Mesendoderm (in vitro differentiated cells): ENCODE measurements around the gene RHBDF2.

ENCODE experiments used
- DNase-seq: peaks from one replicate; pipeline ENCODE4 v3.0.0; 2013
- H2AK5ac ChIP-seq: 2 replicates; pipeline ENCODE4 v1.6.1; 2013; ENCODE audit warnings: low read length, inconsistent platforms
- H2BK120ac ChIP-seq: 2 replicates; pipeline ENCODE4 v1.6.1; 2013; ENCODE audit warnings: low read depth, mild to moderate bottlenecking, low read length, moderate library complexity, mixed read lengths
- H2BK15ac ChIP-seq: replicated peaks from 2 replicates; pipeline ENCODE4 v1.6.1; 2013; ENCODE audit warnings: low read depth, mild to moderate bottlenecking, moderate library complexity
- H2BK5ac ChIP-seq: 2 replicates; pipeline ENCODE4 v1.6.1; 2013; ENCODE audit warnings: low read length, inconsistent platforms
- H3K18ac ChIP-seq: 2 replicates; pipeline ENCODE4 v1.6.1; 2013; ENCODE audit warnings: mild to moderate bottlenecking, low read length, mixed read lengths
- H3K23ac ChIP-seq: one replicate; pipeline ENCODE4 v1.6.1; 2013; ENCODE audit warnings: low read length
- H3K27ac ChIP-seq: 2 replicates; pipeline ENCODE4 v1.5.1; 2013; ENCODE audit warnings: low read depth, mild to moderate bottlenecking, inconsistent platforms, low read length, moderate library complexity
- H3K27me3 ChIP-seq: 2 replicates; pipeline ENCODE4 v1.6.1; 2013; ENCODE audit warnings: low read length, control low read depth, mild to moderate bottlenecking, inconsistent platforms; ENCODE audit not compliant: insufficient read depth, poor library complexity
- H3K36me3 ChIP-seq: 2 replicates; pipeline ENCODE4 v1.6.1; 2013; ENCODE audit warnings: low read length, inconsistent platforms; ENCODE audit not compliant: control insufficient read depth, insufficient read depth
- H3K4ac ChIP-seq: one replicate; pipeline ENCODE4 v1.6.1; 2013; ENCODE audit warnings: low read depth, mild to moderate bottlenecking, low read length, moderate library complexity
- H3K4me1 ChIP-seq: 2 replicates; pipeline ENCODE4 v1.6.1; 2013; ENCODE audit warnings: low read depth, low read length, inconsistent platforms; ENCODE audit not compliant: control insufficient read depth
- H3K4me2 ChIP-seq: 2 replicates; pipeline ENCODE4 v1.6.1; 2013; ENCODE audit warnings: low read length
- H3K4me3 ChIP-seq: 2 replicates; pipeline ENCODE4 v1.5.1; 2013; ENCODE audit warnings: mild to moderate bottlenecking, low read length
- H3K56ac ChIP-seq: one replicate; pipeline ENCODE4 v1.6.1; 2013; ENCODE audit warnings: low read length
- H3K79me1 ChIP-seq: 2 replicates; pipeline ENCODE4 v1.6.1; 2013; ENCODE audit warnings: low read length, inconsistent platforms
- H3K79me2 ChIP-seq: 2 replicates; pipeline ENCODE4 v1.6.1; 2013; ENCODE audit warnings: mild to moderate bottlenecking, low read length; ENCODE audit not compliant: control insufficient read depth, insufficient read depth
- H3K9ac ChIP-seq: 2 replicates; pipeline ENCODE4 v1.6.1; 2013; ENCODE audit warnings: low read length, inconsistent platforms
- H4K5ac ChIP-seq: one replicate; pipeline ENCODE4 v1.6.1; 2013; ENCODE audit warnings: low read length
- H4K8ac ChIP-seq: one replicate; pipeline ENCODE4 v1.6.1; 2013; ENCODE audit warnings: low read depth, mild to moderate bottlenecking, control low read depth, low read length, moderate library complexity
- WGBS: extraction: QIAGEN DNeasy Blood & Tissue Kit; methylation state at CpG from one replicate; pipeline ENCODE4 v1.1.7; 2013; ENCODE audit warnings: low lambda C conversion rate, missing lambda C conversion rate; ENCODE audit not compliant: insufficient coverage; ENCODE audit errors: extremely low coverage; 5-methylcytosine and 5-hydroxymethylcytosine counted together

Gene RHBDF2

DNA sequence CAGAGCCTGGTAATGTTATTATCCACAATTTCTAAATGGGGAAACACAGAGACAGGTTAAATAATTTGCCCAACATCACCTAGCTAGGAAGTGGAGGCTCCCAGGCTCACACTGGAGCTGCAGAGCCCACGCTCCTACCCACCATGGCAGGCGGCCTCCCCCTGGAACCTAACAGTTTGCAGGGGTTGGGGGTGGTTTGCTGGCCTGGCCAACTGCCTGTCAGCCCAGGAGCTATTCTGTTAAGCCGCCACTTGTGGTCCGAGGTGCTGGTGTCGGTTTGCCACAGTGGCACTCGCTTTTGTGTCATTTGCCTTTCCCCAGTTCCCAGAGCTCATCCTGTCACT, 42.2 kb upstream of the RHBDF2 start:
- WGBS = no CpG with 5 or more reads among the region's 6 CpGs
- Histone ChIP-seq H3K36me3 (no peaks in the 10 kb centered on the region), H3K4me2 (no peak overlapping the region), H3K18ac (peak overlapping the region; percentile 17), H2BK5ac (no peak overlapping the region), H3K23ac (no peak overlapping the region), H3K79me2 (no peaks in the 10 kb centered on the region), H3K27ac (peak overlapping the region; percentile 70), H3K56ac (peak overlapping the region; percentile 71), H2BK120ac (no peak overlapping the region), H3K4me3 (no peak overlapping the region), H3K4me1 (peaks cover 21% of the 10 kb centered on the region), H2AK5ac (peak overlapping the region; percentile 45), H2BK15ac (no peak overlapping the region), H4K8ac (no peak overlapping the region), H3K27me3 (no peaks in the 10 kb centered on the region), H3K4ac (peak overlapping the region; percentile 28), H3K79me1 (no peaks in the 10 kb centered on the region), H3K9ac (peak overlapping the region; percentile 21), H4K5ac (no peak overlapping the region)
- peak; percentile 62 for DNase-seq

DNA sequence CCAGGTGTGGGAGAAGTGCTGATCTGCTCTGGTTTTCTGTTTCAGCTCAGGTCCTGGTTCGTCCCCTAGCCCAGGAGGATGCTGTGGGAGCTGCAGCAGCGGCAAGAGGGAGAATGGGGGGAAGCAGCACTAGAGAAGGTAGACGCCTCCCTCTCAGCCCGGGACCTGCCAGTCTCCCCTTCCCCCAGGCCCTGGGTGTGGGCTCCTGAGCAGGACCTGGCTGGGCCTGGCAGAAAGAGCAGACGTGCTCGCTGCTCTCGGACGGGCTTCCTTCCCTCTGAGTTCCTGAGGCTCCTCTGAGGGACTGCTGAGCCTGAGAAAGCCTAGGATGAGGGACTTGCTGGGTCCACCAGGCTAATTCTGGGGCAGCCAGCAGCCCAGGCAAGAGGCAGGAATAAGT, 41.8 kb upstream of the RHBDF2 start:
- Histone ChIP-seq H2AK5ac (no peak overlapping the region), H3K9ac (peak overlapping the region; percentile 21), H2BK120ac (no peak overlapping the region), H3K56ac (peak overlapping the region; percentile 71), H3K4me2 (no peak overlapping the region), H3K4me1 (peaks cover 21% of the 10 kb centered on the region), H3K4me3 (no peak overlapping the region), H3K18ac (peak overlapping the region; percentile 17), H4K5ac (no peak overlapping the region), H3K27ac (peak overlapping the region; percentile 70), H4K8ac (no peak overlapping the region), H3K79me1 (no peaks in the 10 kb centered on the region), H3K36me3 (no peaks in the 10 kb centered on the region), H3K27me3 (no peaks in the 10 kb centered on the region), H3K23ac (no peak overlapping the region), H3K4ac (peak overlapping the region; percentile 39), H2BK5ac (peak overlapping the region; percentile 43), H3K79me2 (no peaks in the 10 kb centered on the region), H2BK15ac (no peak overlapping the region)
- WGBS = no CpG with 5 or more reads among the region's 8 CpGs
- DNase-seq = no peak

DNA sequence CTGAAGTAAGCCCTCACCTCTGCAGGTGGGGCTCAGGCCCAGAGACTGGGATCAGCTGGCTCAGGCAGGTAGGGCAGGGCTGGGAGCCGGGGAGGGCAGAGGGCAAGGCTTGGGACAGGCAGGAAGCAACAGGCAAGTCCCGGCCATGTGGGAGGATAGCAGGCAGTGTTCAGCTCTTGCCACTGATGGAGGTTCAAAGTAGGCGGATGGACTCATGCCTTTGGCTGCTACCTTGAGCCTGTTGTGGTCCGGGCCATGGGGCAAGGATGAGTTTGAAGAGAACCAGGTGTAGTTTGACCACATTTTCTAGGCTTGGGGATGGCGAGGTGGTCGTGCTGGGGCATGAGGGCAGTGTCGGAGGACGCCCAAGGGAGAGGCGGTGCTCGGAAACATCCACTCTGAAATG, 41.3 kb upstream of the RHBDF2 start:
- H3K36me3 ChIP-seq = no peaks in the 10 kb centered on the region
- H2BK5ac ChIP-seq = peak overlapping the region; percentile 8
- H3K18ac ChIP-seq = no peak overlapping the region
- H3K27ac ChIP-seq = no peak overlapping the region
- H3K23ac ChIP-seq = no peak overlapping the region
- peak overlapping the region; percentile 39 for H3K4ac ChIP-seq
- peak overlapping the region; percentile 15 for H2AK5ac ChIP-seq
- no peak for DNase-seq
- H3K4me1 ChIP-seq = peaks cover 21% of the 10 kb centered on the region
- no peak overlapping the region for H3K4me2 ChIP-seq
- H4K8ac ChIP-seq = no peak overlapping the region
- no peaks in the 10 kb centered on the region for H3K79me1 ChIP-seq
- no peaks in the 10 kb centered on the region for H3K79me2 ChIP-seq
- H3K9ac ChIP-seq = no peak overlapping the region
- no peak overlapping the region for H4K5ac ChIP-seq
- H2BK15ac ChIP-seq = no peak overlapping the region
- H2BK120ac ChIP-seq = peak overlapping the region; percentile 6
- WGBS = no CpG with 5 or more reads among the region's 10 CpGs
- H3K27me3 ChIP-seq = no peaks in the 10 kb centered on the region
- peak overlapping the region; percentile 44 for H3K56ac ChIP-seq
- no peak overlapping the region for H3K4me3 ChIP-seq

DNA sequence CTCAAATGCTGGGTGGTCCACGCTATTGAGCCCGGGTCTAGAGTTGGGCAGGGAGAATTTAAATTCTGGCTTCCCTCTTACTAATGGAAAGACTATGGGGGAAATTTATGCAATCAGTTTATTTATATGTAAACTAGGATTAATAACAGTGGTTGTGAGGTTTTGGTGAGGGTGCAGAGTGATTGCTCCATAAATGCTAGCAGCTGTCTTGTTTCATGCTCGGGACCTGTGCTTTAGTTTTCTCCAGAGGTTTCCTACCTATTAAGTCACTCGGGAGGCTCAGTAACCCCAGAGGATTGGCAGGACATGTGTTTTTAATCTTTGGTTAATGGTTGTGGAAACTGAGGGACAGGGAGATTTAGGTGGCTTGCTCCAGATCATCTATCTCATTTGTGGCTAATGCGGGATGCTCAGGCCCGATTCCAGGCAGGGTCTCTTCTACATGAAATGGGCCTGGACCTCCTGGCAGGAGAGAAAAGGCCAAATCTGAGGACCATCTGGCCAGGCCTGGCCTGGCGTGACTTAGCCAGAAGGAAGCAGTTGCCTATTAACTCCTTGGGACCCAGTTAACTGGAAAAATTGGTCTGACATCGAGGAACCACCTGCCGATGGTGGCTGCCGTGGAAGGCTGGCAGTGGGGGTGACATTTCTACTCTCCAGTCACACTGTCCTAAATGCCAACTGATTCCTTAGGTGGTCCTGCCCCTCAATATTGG, 40.7 kb upstream of the RHBDF2 start:
- no CpG with 5 or more reads among the region's 10 CpGs for WGBS
- Histone ChIP-seq H3K18ac (no peak overlapping the region), H3K9ac (no peak overlapping the region), H3K4me1 (peaks cover 21% of the 10 kb centered on the region), H3K4ac (no peak overlapping the region), H3K4me3 (no peak overlapping the region), H3K79me1 (no peaks in the 10 kb centered on the region), H4K5ac (no peak overlapping the region), H3K36me3 (no peaks in the 10 kb centered on the region), H2BK120ac (no peak overlapping the region), H3K23ac (no peak overlapping the region), H2BK15ac (no peak overlapping the region), H3K27me3 (peaks cover under 1% of the 10 kb centered on the region), H2BK5ac (no peak overlapping the region), H3K56ac (peak overlapping the region; percentile 31), H2AK5ac (peak overlapping the region; percentile 15), H4K8ac (no peak overlapping the region), H3K4me2 (no peak overlapping the region), H3K79me2 (no peaks in the 10 kb centered on the region), H3K27ac (no peak overlapping the region)
- DNase-seq = no peak

- H2BK120ac ChIP-seq = no peak overlapping the region
- H3K4me1 ChIP-seq = peaks cover 19% of the 10 kb centered on the region
- H3K79me1 ChIP-seq = no peaks in the 10 kb centered on the region
- no peak overlapping the region for H4K8ac ChIP-seq
- no peak overlapping the region for H3K27ac ChIP-seq
- no peak overlapping the region for H2BK5ac ChIP-seq
- H3K23ac ChIP-seq = no peak overlapping the region
- no peak overlapping the region for H3K4ac ChIP-seq
- peak overlapping the region; percentile 62 for H3K9ac ChIP-seq
- no peak overlapping the region for H2BK15ac ChIP-seq
- peaks cover 1% of the 10 kb centered on the region for H3K27me3 ChIP-seq
- no peak overlapping the region for H3K18ac ChIP-seq
- DNase-seq = peak; percentile 99
- H3K56ac ChIP-seq = peak overlapping the region; percentile 88
- H3K36me3 ChIP-seq = no peaks in the 10 kb centered on the region
- no peak overlapping the region for H2AK5ac ChIP-seq
- no CpG with 5 or more reads among the region's 27 CpGs for WGBS
- peak overlapping the region; percentile 69 for H3K4me2 ChIP-seq
- H3K4me3 ChIP-seq = no peak overlapping the region
- no peaks in the 10 kb centered on the region for H3K79me2 ChIP-seq
- H4K5ac ChIP-seq = no peak overlapping the region
These were observed 39.4 kb upstream of the RHBDF2 start for GRCh38 chr17:76540381-76541300.
